A549 (cell line): ENCODE data around the gene RPL21. TPM values are rescaled to one million over a fixed set of nuclear protein-coding genes. Genes with fewer than 3 reads are reported as not detected.
A peak's percentile ranks its signal among the peaks of the same experiment; 100 is the strongest.

ENCODE experiments used
- ATAC-seq, 2 experiments: fragments of 200-7000 bp in 1 of 2; fragments of >200 bp in 1 of 2; cut with Nextera tagmentation in 1 of 2; cut with Tn5 transposase in 1 of 2; 3 replicates each; pipeline versions ENCODE4 v1.8.0 to v1.9.1; 2018 to 2020; ENCODE audit warnings: mild to moderate bottlenecking in 1 of 2, moderate library complexity in 1 of 2
- CTCF ChIA-PET: fragments of 300-600 bp; sonication (Branson Sonifier 250); formaldehyde crosslinking; extraction: SDS; loops from one replicate; lab custom pipeline; 2021; ENCODE audit warnings: antibody characterized with exemption, inconsistent platforms; lab: Yijun Ruan, JAX
- POLR2A ChIA-PET: fragments of 350-600 bp; formaldehyde crosslinking; extraction: SDS; loops from one replicate; lab custom pipeline; 2021; ENCODE audit warnings: antibody characterized with exemption, inconsistent platforms; lab: Yijun Ruan, JAX
- DNase-seq, 2 experiments: peaks; one replicate each; pipeline versions ENCODE4 v3.0.0 to v3.0.0-alpha.2; 2011 to 2016; ENCODE audit warnings: low read depth in 1 of 2, low spot score in 1 of 2
- FAIRE-seq: peaks from 2 replicates; lab custom pipeline; 2011; peaks lifted over from hg19 to GRCh38; lab: Jason Lieb, UNC
- H3K27ac ChIP-seq, 2 experiments: fragments of >200 bp; sonication (Bioruptor Twin); formaldehyde crosslinking; 3 replicates each; pipeline ENCODE4 v1.5.1; 2016 to 2017
- H3K4me1 ChIP-seq: fragments of >200 bp; sonication (Bioruptor Twin); formaldehyde crosslinking; 3 replicates; pipeline ENCODE4 v1.6.1; 2016
- H3K4me2 ChIP-seq: fragments of >200 bp; sonication (Bioruptor Twin); formaldehyde crosslinking; 3 replicates; pipeline ENCODE4 v1.6.1; 2016
- H3K4me3 ChIP-seq: fragments of >200 bp; sonication (Bioruptor Twin); formaldehyde crosslinking; 3 replicates; pipeline ENCODE4 v1.5.1; 2016
- H3K9me3 ChIP-seq: fragments of >200 bp; sonication (Bioruptor Twin); formaldehyde crosslinking; 3 replicates; pipeline ENCODE4 v1.6.1; 2016
- ATOH8 ChIP-seq: fragments of 250-450 bp; sonication (Bioruptor Pico); IDR thresholded peaks from 2 replicates; pipeline ENCODE4 v1.5.0; 2020; ENCODE audit warnings: low read depth, mild to moderate bottlenecking, moderate library complexity
- BHLHE40 ChIP-seq: IDR thresholded peaks from 2 replicates; pipeline ENCODE4 v1.6.1; 2012; ENCODE audit warnings: low read depth, low read length, inconsistent platforms
- CBX2 ChIP-seq: fragments of 200-600 bp; sonication (generic); IDR thresholded peaks from 2 replicates; pipeline ENCODE4 v1.6.1; 2016; ENCODE audit warnings: low read depth, mild to moderate bottlenecking, borderline replicate concordance
- CEBPB ChIP-seq, 2 experiments: fragments of >200 bp in 1 of 2; sonication (Bioruptor Twin) in 1 of 2; formaldehyde crosslinking in 1 of 2; IDR thresholded peaks; 2 replicates each; pipeline ENCODE4 v1.6.1; 2012 to 2016
- EP300 ChIP-seq, 2 experiments: fragments of >200 bp; sonication (Bioruptor Twin); formaldehyde crosslinking; IDR thresholded peaks; 2 replicates in 1 of 2; 3 replicates in 1 of 2; pipeline ENCODE4 v1.6.1; 2016 to 2017
- FOSB ChIP-seq: fragments of 250-450 bp; sonication (Bioruptor Pico); IDR thresholded peaks from 2 replicates; pipeline ENCODE4 v1.5.0; 2020; ENCODE audit warnings: mild to moderate bottlenecking, moderate library complexity
- FOSL2 ChIP-seq, 2 experiments: fragments of 450-650 bp in 1 of 2; fragments of >200 bp in 1 of 2; sonication (Bioruptor Twin) in 1 of 2; formaldehyde crosslinking; IDR thresholded peaks; 2 replicates each; pipeline versions ENCODE4 v1.5.0 to v1.6.1; 2016 to 2020; ENCODE audit warnings: mild to moderate bottlenecking in 1 of 2, moderate library complexity in 1 of 2
- FOXS1 ChIP-seq: fragments of 250-450 bp; sonication (Bioruptor Pico); IDR thresholded peaks from 2 replicates; pipeline ENCODE4 v1.5.0; 2020; ENCODE audit warnings: mild to moderate bottlenecking, moderate library complexity
- HEYL ChIP-seq: fragments of 250-450 bp; sonication (Bioruptor Pico); IDR thresholded peaks from 2 replicates; pipeline ENCODE4 v1.8.0; 2021; ENCODE audit warnings: mild to moderate bottlenecking, moderate library complexity
- HOXA7 ChIP-seq: fragments of 250-450 bp; sonication (Bioruptor Pico); IDR thresholded peaks from 2 replicates; pipeline ENCODE4 v1.5.0; 2020; ENCODE audit warnings: mild to moderate bottlenecking, moderate library complexity
- HOXB13 ChIP-seq: fragments of 250-450 bp; sonication (Bioruptor Pico); IDR thresholded peaks from 2 replicates; pipeline ENCODE4 v1.5.0; 2020; ENCODE audit warnings: low read depth, mild to moderate bottlenecking, moderate library complexity
- HOXB5 ChIP-seq: fragments of 250-450 bp; sonication (Bioruptor Pico); IDR thresholded peaks from 2 replicates; pipeline ENCODE4 v1.5.0; 2020; ENCODE audit warnings: mild to moderate bottlenecking, moderate library complexity
- KDM5A ChIP-seq: fragments of 200-600 bp; sonication (generic); IDR thresholded peaks from 2 replicates; pipeline ENCODE4 v1.6.1; 2016; ENCODE audit warnings: antibody characterized with exemption, mild to moderate bottlenecking
- NFE2L2 ChIP-seq: fragments of 150-350 bp; conservative IDR thresholded peaks from 2 replicates; pipeline ENCODE4 v1.6.1; 2014; ENCODE audit warnings: low read length
- NPAS2 ChIP-seq: fragments of 250-450 bp; sonication (Bioruptor Pico); IDR thresholded peaks from 2 replicates; pipeline ENCODE4 v1.8.0; 2022; ENCODE audit warnings: mild to moderate bottlenecking, moderate library complexity, borderline replicate concordance
- PBX3 ChIP-seq: IDR thresholded peaks from 2 replicates; pipeline ENCODE4 v1.6.1; 2012
- RAD21 ChIP-seq, 2 experiments: fragments of >200 bp in 1 of 2; sonication (Bioruptor Twin) in 1 of 2; formaldehyde crosslinking in 1 of 2; IDR thresholded peaks in 1 of 2; conservative IDR thresholded peaks in 1 of 2; 2 replicates in 1 of 2; 3 replicates in 1 of 2; pipeline ENCODE4 v1.6.1; 2012 to 2018; ENCODE audit warnings: inconsistent platforms in 1 of 2
- RNF2 ChIP-seq: fragments of 200-600 bp; sonication (generic); IDR thresholded peaks from 2 replicates; pipeline ENCODE4 v1.6.1; 2016; ENCODE audit warnings: low read depth, mild to moderate bottlenecking, antibody characterized with exemption, moderate library complexity, borderline replicate concordance
- SMC3 ChIP-seq: fragments of >200 bp; sonication (Bioruptor Twin); formaldehyde crosslinking; IDR thresholded peaks from 3 replicates; pipeline ENCODE4 v1.6.1; 2018; ENCODE audit warnings: inconsistent platforms
- SREBF2 ChIP-seq: fragments of 450-650 bp; IDR thresholded peaks from 2 replicates; pipeline ENCODE4 v1.6.1; 2014; ENCODE audit warnings: mild to moderate bottlenecking, moderate library complexity
- ZNF302 ChIP-seq: fragments of 250-450 bp; sonication (Bioruptor Pico); IDR thresholded peaks from 2 replicates; pipeline ENCODE4 v1.9.0; 2021; ENCODE audit warnings: inconsistent platforms, mild to moderate bottlenecking, moderate library complexity
- ZSCAN20 ChIP-seq: fragments of 250-450 bp; sonication (Bioruptor Pico); IDR thresholded peaks from 2 replicates; pipeline ENCODE4 v1.8.0; 2022; ENCODE audit warnings: mild to moderate bottlenecking, moderate library complexity
- WGBS: methylation state at CpG from one replicate; pipeline ENCODE4 v1.1.6; 2017; ENCODE audit errors: missing lambda C conversion rate; 5-methylcytosine and 5-hydroxymethylcytosine counted together
- polyA plus RNA-seq, 4 experiments: library from polyadenylated mRNA; depleted of rRNA in 3 of 4; stranded (reverse); fragments of >200 nt; fragmentation: RNase III in 1 of 4; extraction: RNeasy Plus Mini Kit Qiagen cat#74134 plus additional on column Dnase treatment in 1 of 4; gene quantifications; 2 replicates in 3 of 4; 3 replicates in 1 of 4; pipeline ENCODE4 v1.2.3, GENCODE V29; 2011 to 2017
- TF ChIP-seq, protein P1 (sequence below): fragments of >200 bp; sonication (Bioruptor Twin); formaldehyde crosslinking; IDR thresholded peaks from 3 replicates; pipeline ENCODE4 v1.5.1; 2016
- TF ChIP-seq, protein P2 (sequence below): fragments of >200 bp; sonication (Bioruptor Twin); formaldehyde crosslinking; IDR thresholded peaks from 3 replicates; pipeline ENCODE4 v1.6.1; 2016
- TF ChIP-seq, protein P3 (sequence below): fragments of 450-650 bp; IDR thresholded peaks from 2 replicates; pipeline ENCODE4 v1.6.1; 2014; ENCODE audit warnings: antibody characterized with exemption

RPL21 gene
- polyA plus RNA-seq, 2 of the 4 experiments (the other 2 are of a cell fraction), result 1,202 to 1,367 TPM

DNA sequence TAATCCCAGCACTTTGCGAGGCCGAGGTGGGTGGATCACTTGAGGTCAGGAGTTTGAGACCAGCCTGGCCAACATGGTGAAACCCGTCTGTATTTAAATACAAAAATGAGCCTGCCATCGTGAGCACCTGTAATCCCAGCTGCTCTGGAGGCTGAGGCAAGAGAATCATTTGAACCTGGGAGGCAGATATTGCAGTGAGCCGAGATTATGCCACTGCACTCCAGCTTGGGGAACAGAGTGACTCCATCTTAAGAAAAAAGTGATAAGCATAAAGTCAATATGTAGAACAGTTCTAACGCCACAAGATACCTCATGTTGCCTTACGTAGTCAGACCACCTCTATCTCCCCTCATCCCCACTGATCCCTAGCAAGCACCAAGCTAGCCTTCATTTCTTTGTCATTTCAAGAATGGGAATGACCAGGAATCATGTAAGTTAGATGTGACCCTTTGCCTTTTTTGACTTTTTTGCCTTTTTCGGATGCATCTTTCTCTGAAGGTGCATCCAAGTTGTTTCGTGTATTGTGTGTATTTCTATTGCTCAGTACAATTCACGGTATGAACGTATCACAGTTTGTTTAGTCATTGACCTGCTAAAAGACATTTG is 6.4 kb downstream of the RPL21 start (continued):
- TF ChIP-seq PBX3 (no peak), HOXB5 (CRISPR knock-in tag) (no peak), RNF2 (no peak), NPAS2 (CRISPR knock-in tag) (no peak), CEBPB (IDR thresholded peaks at IDR 0.05) (no peak), FOSB (peak; percentile 48; the same call in 1 of the 2 replicates), CBX2 (no peak), FOXS1 (no peak)
- TF ChIP-seq, protein P1, sequence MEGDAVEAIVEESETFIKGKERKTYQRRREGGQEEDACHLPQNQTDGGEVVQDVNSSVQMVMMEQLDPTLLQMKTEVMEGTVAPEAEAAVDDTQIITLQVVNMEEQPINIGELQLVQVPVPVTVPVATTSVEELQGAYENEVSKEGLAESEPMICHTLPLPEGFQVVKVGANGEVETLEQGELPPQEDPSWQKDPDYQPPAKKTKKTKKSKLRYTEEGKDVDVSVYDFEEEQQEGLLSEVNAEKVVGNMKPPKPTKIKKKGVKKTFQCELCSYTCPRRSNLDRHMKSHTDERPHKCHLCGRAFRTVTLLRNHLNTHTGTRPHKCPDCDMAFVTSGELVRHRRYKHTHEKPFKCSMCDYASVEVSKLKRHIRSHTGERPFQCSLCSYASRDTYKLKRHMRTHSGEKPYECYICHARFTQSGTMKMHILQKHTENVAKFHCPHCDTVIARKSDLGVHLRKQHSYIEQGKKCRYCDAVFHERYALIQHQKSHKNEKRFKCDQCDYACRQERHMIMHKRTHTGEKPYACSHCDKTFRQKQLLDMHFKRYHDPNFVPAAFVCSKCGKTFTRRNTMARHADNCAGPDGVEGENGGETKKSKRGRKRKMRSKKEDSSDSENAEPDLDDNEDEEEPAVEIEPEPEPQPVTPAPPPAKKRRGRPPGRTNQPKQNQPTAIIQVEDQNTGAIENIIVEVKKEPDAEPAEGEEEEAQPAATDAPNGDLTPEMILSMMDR, result no peak
- TF ChIP-seq, protein P2, sequence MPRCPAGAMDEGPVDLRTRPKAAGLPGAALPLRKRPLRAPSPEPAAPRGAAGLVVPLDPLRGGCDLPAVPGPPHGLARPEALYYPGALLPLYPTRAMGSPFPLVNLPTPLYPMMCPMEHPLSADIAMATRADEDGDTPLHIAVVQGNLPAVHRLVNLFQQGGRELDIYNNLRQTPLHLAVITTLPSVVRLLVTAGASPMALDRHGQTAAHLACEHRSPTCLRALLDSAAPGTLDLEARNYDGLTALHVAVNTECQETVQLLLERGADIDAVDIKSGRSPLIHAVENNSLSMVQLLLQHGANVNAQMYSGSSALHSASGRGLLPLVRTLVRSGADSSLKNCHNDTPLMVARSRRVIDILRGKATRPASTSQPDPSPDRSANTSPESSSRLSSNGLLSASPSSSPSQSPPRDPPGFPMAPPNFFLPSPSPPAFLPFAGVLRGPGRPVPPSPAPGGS, result 0 out of 3 replicates have a peak, but pooled peaks have one; percentile 25

- H3K27ac ChIP-seq, result no peak overlapping the region
- TF ChIP-seq NFE2L2 (no peak), ZSCAN20 (CRISPR knock-in tag) (no peak), HOXB5 (CRISPR knock-in tag) (no peak), ATOH8 (no peak), RAD21 (conservative IDR thresholded peaks at IDR 0.05 in 1 of 2, IDR thresholded peaks at IDR 0.05 in 1 of 2) (no peak), PBX3 (no peak), HOXB13 (CRISPR knock-in tag) (no peak), KDM5A (no peak), BHLHE40 (no peak), EP300 (IDR thresholded peaks at IDR 0.05) (no peak), ZNF302 (CRISPR knock-in tag) (no peak), SREBF2 (no peak), FOSL2 (IDR thresholded peaks at IDR 0.05) (no peak), FOSL2 (CRISPR knock-in tag; IDR thresholded peaks at IDR 0.05) (no peak), CBX2 (no peak), SMC3 (no peak), HEYL (CRISPR knock-in tag) (no peak), HOXA7 (CRISPR knock-in tag) (no peak), FOSB (no peak)
- TF ChIP-seq, protein P3, sequence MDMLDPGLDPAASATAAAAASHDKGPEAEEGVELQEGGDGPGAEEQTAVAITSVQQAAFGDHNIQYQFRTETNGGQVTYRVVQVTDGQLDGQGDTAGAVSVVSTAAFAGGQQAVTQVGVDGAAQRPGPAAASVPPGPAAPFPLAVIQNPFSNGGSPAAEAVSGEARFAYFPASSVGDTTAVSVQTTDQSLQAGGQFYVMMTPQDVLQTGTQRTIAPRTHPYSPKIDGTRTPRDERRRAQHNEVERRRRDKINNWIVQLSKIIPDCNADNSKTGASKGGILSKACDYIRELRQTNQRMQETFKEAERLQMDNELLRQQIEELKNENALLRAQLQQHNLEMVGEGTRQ, result no peak
- TF ChIP-seq, all 56 proteins: peak for 0
- Histone ChIP-seq H3K4me3 (no peak overlapping the region), H3K4me1 (peaks cover 25% of the 10 kb centered on the region; the same call in 2 of the 3 replicates), H3K9me3 (no peaks in the 10 kb centered on the region), H3K4me2 (no peak overlapping the region)
- FAIRE-seq (no peak), ATAC-seq (peak in 1 of 2 experiments; percentile 18; a peak in 3 of 6 replicates), DNase-seq (no peak)
- CTCF ChIA-PET, result no interaction called here
- WGBS, result 87% methylated on average over 5 of the region's 5 CpGs
- POLR2A ChIA-PET, result no interaction called here
Observed at GRCh38 chr13:27258637-27259386, 7.5 kb downstream of the RPL21 start.
